HCT116 (cell line): Measurements from ENCODE around the gene SUGT1. TPM values are rescaled to one million over a fixed set of nuclear protein-coding genes. Genes with fewer than 3 reads are reported as not detected.
"Not testable (repeated sequence)": the region's sequence is repeated elsewhere in the genome, so short reads cannot be mapped to it uniquely, and the experiment has no call there.

Source experiments
- ATAC-seq: fragments of 200-7000 bp; cut with Tn5 transposase; 2 replicates; pipeline ENCODE4 v1.9.1; 2020; ENCODE audit warnings: mild to moderate bottlenecking, moderate library complexity
- BruUV-seq: library from RNA; stranded (reverse); fragments of 400-500 nt; replicated peaks from 2 replicates; lab custom pipeline; 2021; lab: Mats Ljungman, UMichigan
- CTCF ChIA-PET: fragments of 300-600 bp; sonication (Branson Sonifier 250); formaldehyde crosslinking; loops from one replicate; lab custom pipeline; 2021; ENCODE audit warnings: antibody characterized with exemption; lab: Charles Lee
- POLR2A ChIA-PET: fragments of 300-600, 350-600 bp; sonication (Branson Sonifier 250); formaldehyde crosslinking; loops from one replicate; lab custom pipeline; 2021; ENCODE audit warnings: antibody characterized with exemption; lab: Charles Lee
- RAD21 ChIA-PET, 2 experiments: fragments of 300-600 bp; sonication (Branson Sonifier 250); formaldehyde crosslinking; loops; one replicate each; lab custom pipeline; 2023; ENCODE audit warnings: low total read pairs in 2 of 2; ENCODE audit not compliant: uncharacterized antibody in 2 of 2, unreplicated experiment in 2 of 2, low non-redundant PET in 1 of 2; lab: Charles Lee
- DNase-seq: peaks from one replicate; pipeline ENCODE4 v3.0.0-alpha.2; 2010; ENCODE audit warnings: low read depth, low spot score
- H2AFZ ChIP-seq: fragments of 200-600 bp; shearing (Covaris generic), sonication (generic); 2 replicates; pipeline ENCODE4 v1.6.1; 2017; ENCODE audit warnings: low read depth, mixed run types, mixed read lengths, antibody characterized with exemption, low read length; ENCODE audit not compliant: poor library complexity, severe bottlenecking
- H3K27ac ChIP-seq: 2 replicates; pipeline ENCODE4 v1.5.1; 2012; ENCODE audit warnings: low read depth, low read length
- H3K27me3 ChIP-seq: fragments of 200-600 bp; sonication (generic); 2 replicates; pipeline ENCODE4 v1.6.1; 2016; ENCODE audit warnings: mixed run types, low read length, mixed read lengths; ENCODE audit not compliant: insufficient read depth
- H3K36me3 ChIP-seq, 2 experiments: fragments of 200-500 bp in 1 of 2; fragments of 200-600 bp in 1 of 2; sonication (Bioruptor generic) in 1 of 2; sonication (generic) in 1 of 2; 2 replicates each; pipeline versions ENCODE4 v1.5.1 to v1.6.1; 2014 to 2016; ENCODE audit warnings: low read length in 2 of 2, inconsistent platforms in 1 of 2, mixed read lengths in 1 of 2, mixed run types in 1 of 2; ENCODE audit not compliant: insufficient read depth in 2 of 2, control insufficient read depth in 1 of 2
- H3K4me1 ChIP-seq, 2 experiments: fragments of 200-600 bp in 1 of 2; sonication (generic) in 1 of 2; 2 replicates each; pipeline versions ENCODE4 v1.5.1 to v1.6.1; 2012 to 2017; ENCODE audit warnings: low read length in 2 of 2, inconsistent platforms in 1 of 2, mild to moderate bottlenecking in 1 of 2, mixed read lengths in 1 of 2, mixed run types in 1 of 2, moderate library complexity in 1 of 2; ENCODE audit not compliant: insufficient read depth in 2 of 2, control insufficient read depth in 1 of 2
- H3K4me2 ChIP-seq: fragments of 200-600 bp; sonication (generic); 2 replicates; pipeline ENCODE4 v1.6.1; 2017; ENCODE audit warnings: mixed run types, low read length, mixed read lengths
- H3K4me3 ChIP-seq, 2 experiments: fragments of 200-600 bp in 1 of 2; sonication (generic) in 1 of 2; replicated peaks in 1 of 2; 2 replicates each; pipeline ENCODE4 v1.5.1; 2011 to 2016; ENCODE audit warnings: low read length in 2 of 2, control low read depth in 1 of 2, low read depth in 1 of 2, mild to moderate bottlenecking in 1 of 2, mixed read lengths in 1 of 2, mixed run types in 1 of 2
- H3K79me2 ChIP-seq: fragments of 200-600 bp; sonication (generic); 2 replicates; pipeline ENCODE4 v1.6.1; 2017; ENCODE audit warnings: mild to moderate bottlenecking, mixed run types, low read length, moderate library complexity, mixed read lengths; ENCODE audit not compliant: insufficient read depth
- H3K9ac ChIP-seq: fragments of 200-600 bp; sonication (generic); 2 replicates; pipeline ENCODE4 v1.6.1; 2016; ENCODE audit warnings: low read length, mixed read lengths
- H3K9me2 ChIP-seq: fragments of 200-600 bp; sonication (generic), shearing (Covaris generic); 2 replicates; pipeline ENCODE4 v1.6.1; 2017; ENCODE audit warnings: mixed run types, mild to moderate bottlenecking, moderate library complexity; ENCODE audit not compliant: insufficient read depth
- H3K9me3 ChIP-seq, 2 experiments: fragments of 200-500 bp in 1 of 2; fragments of 200-600 bp in 1 of 2; sonication (Bioruptor generic) in 1 of 2; sonication (generic) in 1 of 2; 2 replicates each; pipeline ENCODE4 v1.6.1; 2014 to 2017; ENCODE audit warnings: low read length in 2 of 2, mixed read lengths in 2 of 2, inconsistent platforms in 1 of 2, low read depth in 1 of 2, mild to moderate bottlenecking in 1 of 2, mixed run types in 1 of 2, moderate library complexity in 1 of 2; ENCODE audit not compliant: control insufficient read depth in 1 of 2, insufficient read depth in 1 of 2
- H4K20me1 ChIP-seq: fragments of 200-600 bp; sonication (generic), shearing (Covaris generic); 2 replicates; pipeline ENCODE4 v1.6.1; 2017; ENCODE audit warnings: mixed run types, mild to moderate bottlenecking, moderate library complexity; ENCODE audit not compliant: insufficient read depth
- CEBPB ChIP-seq: IDR thresholded peaks from 2 replicates; pipeline ENCODE4 v1.6.1; 2012; ENCODE audit warnings: low read depth
- RAD21 ChIP-seq: IDR thresholded peaks from 2 replicates; pipeline ENCODE4 v1.6.1; 2012; ENCODE audit warnings: low read depth, mild to moderate bottlenecking
- SP1 ChIP-seq: IDR thresholded peaks from 2 replicates; pipeline ENCODE4 v1.6.1; 2012; ENCODE audit warnings: low read depth
- intact Hi-C: fragments of 100-400 bp; cut with micrococcal nuclease; formaldehyde crosslinking; loops from 2 replicates; pipeline ENCODE4 v1.10.0; 2022
- total RNA-seq: library from RNA; stranded (reverse); gene quantifications from one replicate; pipeline ENCODE4 v1.2.1, GENCODE V29; 2021; ENCODE audit not compliant: unreplicated experiment
- TF ChIP-seq, protein P1 (sequence below), 3 experiments: fragments of 200-600 bp in 1 of 3; sonication (generic) in 1 of 3; IDR thresholded peaks in 2 of 3; conservative IDR thresholded peaks in 1 of 3; 2 replicates each; pipeline ENCODE4 v1.5.1; 2012 to 2017; ENCODE audit warnings: low read depth in 2 of 3, low read length in 2 of 3, antibody characterized with exemption in 1 of 3, borderline replicate concordance in 1 of 3, control low read depth in 1 of 3, mild to moderate bottlenecking in 1 of 3, mixed read lengths in 1 of 3, mixed run types in 1 of 3, moderate library complexity in 1 of 3; ENCODE audit not compliant: insufficient read depth in 1 of 3

SUGT1 gene
- total RNA-seq, 1 experiment from 2014 or later: 75.6 TPM

DNA sequence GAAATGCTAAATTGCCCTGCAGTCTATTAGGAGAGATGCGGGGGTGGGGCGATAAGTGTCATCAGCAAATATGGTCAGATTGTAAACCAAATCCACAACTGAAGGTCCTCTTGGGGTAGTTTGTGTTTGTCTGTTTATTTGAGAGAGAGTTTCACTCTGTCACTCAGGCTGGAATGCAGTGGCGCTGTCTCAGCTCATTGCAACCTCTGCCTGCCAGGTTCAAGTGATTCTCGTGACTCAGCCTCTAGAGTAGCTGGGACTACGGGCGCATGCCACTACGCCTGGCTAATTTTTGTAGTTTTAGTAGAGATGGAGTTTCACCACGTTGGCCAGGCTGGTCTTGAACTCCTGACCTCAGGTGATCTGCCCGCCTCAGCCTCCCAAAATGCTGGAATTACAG, 33.2 kb downstream of the SUGT1 start:
- CTCF ChIA-PET, H3K9me2 ChIP-seq, DNase-seq, RAD21 ChIA-PET, BruUV-seq, H3K4me3 ChIP-seq, H2AFZ ChIP-seq, intact Hi-C loops, ATAC-seq, H3K4me1 ChIP-seq, H3K9me3 ChIP-seq, H3K27me3 ChIP-seq, H3K4me2 ChIP-seq, POLR2A ChIA-PET, H4K20me1 ChIP-seq, H3K27ac ChIP-seq, H3K9ac ChIP-seq: not testable (repeated sequence)
- peaks cover 26 to 42% of the 10 kb centered on the region in 2 experiments; a peak in 3 of 4 replicates for H3K36me3 ChIP-seq
- H3K79me2 ChIP-seq: peaks cover 33% of the 10 kb centered on the region

DNA sequence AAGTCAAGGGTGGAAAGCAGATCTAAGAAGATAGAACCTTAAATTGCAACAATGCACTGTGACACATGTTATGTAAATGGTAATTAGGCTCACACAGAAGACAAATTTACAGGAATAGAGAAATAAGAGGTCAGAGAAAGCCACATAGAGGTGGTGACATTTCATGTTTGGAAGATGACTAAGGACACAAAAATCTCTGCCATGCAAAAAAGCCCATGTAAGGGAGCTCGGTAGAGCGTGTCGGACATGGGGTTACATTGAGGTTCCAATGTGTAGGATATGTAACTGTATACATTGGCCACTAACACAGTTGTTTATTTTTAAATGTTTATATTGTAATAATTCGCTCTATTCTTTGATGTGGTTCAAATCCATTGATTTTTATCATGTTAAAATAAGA, 33.7 kb downstream of the SUGT1 start:
- ATAC-seq (no peak), DNase-seq (no peak)
- Histone ChIP-seq H2AFZ (no peak overlapping the region), H3K9ac (no peak overlapping the region), H3K79me2 (peaks cover 32% of the 10 kb centered on the region), H3K36me3 (peaks cover 23 to 41% of the 10 kb centered on the region in 2 experiments; a peak in 3 of 4 replicates), H3K27ac (no peak overlapping the region), H3K9me3 (no peaks in the 10 kb centered on the region), H3K9me2 (no peaks in the 10 kb centered on the region), H3K4me1 (no peaks in the 10 kb centered on the region), H3K4me2 (no peak overlapping the region), H3K27me3 (no peaks in the 10 kb centered on the region), H3K4me3 (no peak overlapping the region), H4K20me1 (no peaks in the 10 kb centered on the region)
- no peak for TF ChIP-seq CEBPB
- TF ChIP-seq, protein P1, sequence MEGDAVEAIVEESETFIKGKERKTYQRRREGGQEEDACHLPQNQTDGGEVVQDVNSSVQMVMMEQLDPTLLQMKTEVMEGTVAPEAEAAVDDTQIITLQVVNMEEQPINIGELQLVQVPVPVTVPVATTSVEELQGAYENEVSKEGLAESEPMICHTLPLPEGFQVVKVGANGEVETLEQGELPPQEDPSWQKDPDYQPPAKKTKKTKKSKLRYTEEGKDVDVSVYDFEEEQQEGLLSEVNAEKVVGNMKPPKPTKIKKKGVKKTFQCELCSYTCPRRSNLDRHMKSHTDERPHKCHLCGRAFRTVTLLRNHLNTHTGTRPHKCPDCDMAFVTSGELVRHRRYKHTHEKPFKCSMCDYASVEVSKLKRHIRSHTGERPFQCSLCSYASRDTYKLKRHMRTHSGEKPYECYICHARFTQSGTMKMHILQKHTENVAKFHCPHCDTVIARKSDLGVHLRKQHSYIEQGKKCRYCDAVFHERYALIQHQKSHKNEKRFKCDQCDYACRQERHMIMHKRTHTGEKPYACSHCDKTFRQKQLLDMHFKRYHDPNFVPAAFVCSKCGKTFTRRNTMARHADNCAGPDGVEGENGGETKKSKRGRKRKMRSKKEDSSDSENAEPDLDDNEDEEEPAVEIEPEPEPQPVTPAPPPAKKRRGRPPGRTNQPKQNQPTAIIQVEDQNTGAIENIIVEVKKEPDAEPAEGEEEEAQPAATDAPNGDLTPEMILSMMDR (IDR thresholded peaks at IDR 0.05 in 2 of 3, conservative IDR thresholded peaks at IDR 0.05 in 1 of 3; ENCODE audit: borderline replicate concordance in 1 of 3, insufficient read depth in 1 of 3, low read depth in 2 of 3, low read length in 2 of 3): no peak
- no peak for TF ChIP-seq SP1
- no peak for TF ChIP-seq RAD21
- ChIA-PET CTCF (no interaction called here), RAD21 (no interaction called here), POLR2A (no interaction called here)
- no TSS peak for BruUV-seq
- intact Hi-C loops: no loop called here
